Measurements from ENCODE around the gene KRTAP9-6.
"Not testable (repeated sequence)": the region's sequence is repeated elsewhere in the genome, so short reads cannot be mapped to it uniquely, and the experiment has no call there.

Gene KRTAP9-6

DNA sequence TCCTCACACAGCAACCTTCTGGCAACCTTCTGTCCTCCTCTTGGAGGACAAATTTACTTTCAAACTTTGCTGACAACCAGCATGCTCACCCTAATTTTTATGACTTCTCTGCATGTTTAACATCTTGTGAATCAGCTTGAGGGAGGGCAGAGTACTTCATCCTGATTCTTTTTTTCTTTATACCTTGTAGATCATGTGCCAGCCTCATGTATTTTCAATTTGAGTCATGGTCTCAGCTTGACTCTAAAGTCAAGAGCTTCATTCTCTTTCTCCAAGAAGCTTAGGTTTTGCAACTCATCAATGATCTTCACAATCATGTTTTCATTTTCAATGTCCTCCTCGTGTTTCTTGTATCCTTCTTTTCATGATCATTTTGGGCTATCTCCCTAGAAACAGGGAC lies 6.7 kb downstream of the KRTAP9-6 start:
- DNase-seq, result no peak

DNA sequence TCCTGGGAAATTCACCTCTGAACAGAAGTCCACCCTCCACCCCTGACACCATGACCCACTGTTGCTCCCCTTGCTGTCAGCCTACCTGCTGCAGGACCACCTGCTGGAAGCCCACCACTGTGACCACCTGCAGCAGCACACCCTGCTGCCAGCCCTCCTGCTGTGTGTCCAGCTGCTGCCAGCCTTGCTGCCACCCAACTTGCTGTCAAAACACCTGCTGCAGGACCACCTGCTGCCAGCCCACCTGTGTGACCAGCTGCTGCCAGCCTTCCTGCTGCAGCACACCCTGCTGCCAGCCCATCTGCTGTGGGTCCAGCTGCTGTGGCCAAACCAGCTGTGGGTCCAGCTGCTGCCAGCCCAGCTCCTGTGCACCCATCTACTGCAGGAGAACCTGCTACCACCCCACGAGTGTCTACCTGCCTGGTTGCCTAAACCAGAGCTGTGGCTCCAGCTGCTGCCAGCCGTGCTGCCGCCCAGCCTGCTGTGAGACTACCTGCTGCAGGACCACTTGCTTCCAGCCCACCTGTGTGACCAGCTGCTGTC lies 10.5 kb downstream of the KRTAP9-6 start, which contains the start of gene KRTAP9-7:
KRTAP9-7 (plus strand) TSS at position 51 of the 543 bp plus-strand sequence; CDS start at position 51, 0 bp downstream.
- not testable (repeated sequence) for DNase-seq

DNA sequence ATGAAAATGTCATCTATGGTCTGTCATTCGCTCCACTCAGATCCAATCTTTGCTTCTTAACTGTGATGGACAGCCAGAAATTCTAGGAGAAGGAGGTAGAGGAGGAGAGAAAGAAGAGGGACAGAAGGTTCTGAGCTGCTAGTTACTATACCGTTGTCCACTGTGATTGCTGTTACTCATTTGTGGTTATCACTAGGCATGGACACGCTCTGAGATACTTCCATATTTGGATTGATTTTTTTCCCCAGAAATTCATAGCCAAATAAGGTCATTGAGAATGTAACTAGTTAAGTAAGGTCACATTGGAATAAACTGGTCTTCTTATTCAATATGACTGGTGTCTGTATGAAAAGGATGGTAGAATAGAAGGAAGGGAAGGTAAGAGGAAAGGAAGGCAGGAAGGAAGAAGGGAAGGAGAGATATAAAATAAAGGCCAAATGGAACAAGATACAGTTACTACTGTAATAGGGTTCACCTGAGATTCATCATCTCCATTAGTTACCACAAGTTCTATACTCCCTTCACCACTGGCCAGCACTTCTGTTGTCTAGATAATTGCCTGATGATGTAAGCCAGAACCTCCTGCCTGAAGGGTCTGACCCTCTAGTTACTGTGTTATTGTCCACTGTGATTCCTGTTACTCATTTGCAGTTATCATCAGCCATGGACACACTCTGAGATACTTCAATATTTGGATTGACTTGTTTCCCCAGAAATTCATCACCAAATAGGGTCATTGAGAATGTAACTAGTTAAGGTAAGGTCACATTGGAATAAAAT lies 13.2 kb downstream of the KRTAP9-6 start:
- DNase-seq, result no peak

DNA sequence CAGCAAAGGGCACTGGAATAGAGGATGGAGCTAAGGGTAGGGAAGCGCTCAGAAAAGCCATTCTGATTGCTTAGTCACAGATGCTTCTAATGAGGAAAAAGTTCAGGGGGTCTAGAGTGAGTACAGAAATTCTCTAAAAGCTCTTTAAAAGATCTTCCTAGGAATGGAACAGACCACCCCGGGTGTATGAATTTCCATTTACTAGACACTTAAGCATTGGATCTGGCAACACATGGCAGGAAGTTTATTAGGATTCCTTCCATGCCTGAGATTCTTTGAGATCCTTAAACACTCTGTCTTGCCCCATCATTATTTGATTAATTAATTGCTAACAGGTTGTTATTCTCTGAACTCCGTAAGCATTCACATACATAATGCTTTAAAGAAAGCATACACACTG lies 18.9 kb downstream of the KRTAP9-6 start:
- DNase-seq, result no peak

DNA sequence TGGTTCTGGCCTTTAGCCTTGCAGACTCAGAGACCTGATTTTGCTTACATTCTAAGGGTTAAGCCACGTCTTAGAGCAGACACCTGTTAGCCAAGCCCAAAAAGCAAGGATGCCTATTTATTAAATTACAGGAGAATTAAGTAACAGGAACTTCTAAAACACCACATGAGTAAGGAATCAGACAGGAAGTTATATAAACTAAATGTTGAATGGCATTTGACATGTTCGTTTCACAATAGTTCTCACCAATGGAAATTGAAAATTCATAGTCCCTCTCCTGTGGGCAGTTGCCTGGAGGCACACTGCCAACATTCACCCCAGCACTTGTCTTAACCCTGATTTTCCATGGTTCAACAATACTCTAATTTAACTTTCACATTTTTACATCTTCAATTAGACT lies 19.4 kb downstream of the KRTAP9-6 start:
- no peak for DNase-seq

DNA sequence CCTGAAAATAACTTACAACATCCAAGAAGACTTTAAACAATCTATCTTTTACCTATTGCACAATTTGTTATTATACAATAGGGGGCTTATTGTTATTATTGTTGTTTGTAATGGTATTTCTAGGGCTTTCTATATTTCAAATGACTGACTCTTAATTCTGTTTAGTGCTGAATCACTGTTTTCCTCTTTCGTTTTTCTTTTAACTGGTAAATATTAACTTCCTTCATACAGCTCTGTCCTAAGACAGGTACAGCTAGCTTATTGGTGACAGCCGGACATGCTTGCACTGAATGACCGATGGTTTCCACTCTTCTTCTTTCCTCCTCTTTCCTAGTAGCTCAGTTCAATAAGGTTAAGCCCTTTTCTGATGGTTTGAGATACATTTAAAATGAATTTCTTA lies 21.9 kb downstream of the KRTAP9-6 start:
- DNase-seq, result no peak

DNA sequence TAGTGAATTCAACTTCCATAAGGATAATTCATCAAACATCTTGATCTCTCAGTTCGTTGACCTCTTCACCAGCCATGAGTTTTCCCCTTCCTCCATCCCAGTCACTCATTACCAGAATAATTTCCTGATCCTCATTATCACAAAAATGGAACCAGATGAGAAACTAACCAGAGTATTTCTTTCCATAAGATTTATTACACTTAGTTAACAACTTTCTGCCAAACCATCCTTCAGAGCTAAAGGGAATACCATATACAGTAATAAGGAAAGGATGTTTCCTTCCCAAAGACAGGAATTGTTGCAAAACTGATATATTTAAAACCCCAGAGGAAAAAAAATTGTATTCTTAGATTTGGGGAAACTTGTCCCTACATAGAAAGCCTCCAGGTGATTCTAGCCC lies 28.8 kb downstream of the KRTAP9-6 start:
- no peak for DNase-seq

DNA sequence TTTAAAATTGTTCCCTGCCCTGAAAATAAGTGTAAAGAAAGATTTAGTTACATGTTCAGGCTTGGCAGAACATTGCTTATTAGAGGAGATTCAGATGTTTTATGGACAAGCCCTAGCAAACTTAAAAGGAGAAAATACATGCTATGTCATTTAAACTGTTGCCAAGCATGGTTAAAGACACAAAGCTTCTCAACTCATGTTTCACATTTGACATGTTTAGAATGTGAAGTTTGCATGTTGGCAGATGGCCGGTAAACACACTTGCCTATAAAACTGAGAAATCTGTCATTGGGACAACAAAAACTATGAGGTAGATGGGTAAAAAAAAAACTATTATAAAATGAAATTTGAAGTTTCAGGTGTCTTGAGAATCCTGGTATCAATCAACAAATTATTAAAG lies 31.7 kb downstream of the KRTAP9-6 start:
- no peak for DNase-seq

DNA sequence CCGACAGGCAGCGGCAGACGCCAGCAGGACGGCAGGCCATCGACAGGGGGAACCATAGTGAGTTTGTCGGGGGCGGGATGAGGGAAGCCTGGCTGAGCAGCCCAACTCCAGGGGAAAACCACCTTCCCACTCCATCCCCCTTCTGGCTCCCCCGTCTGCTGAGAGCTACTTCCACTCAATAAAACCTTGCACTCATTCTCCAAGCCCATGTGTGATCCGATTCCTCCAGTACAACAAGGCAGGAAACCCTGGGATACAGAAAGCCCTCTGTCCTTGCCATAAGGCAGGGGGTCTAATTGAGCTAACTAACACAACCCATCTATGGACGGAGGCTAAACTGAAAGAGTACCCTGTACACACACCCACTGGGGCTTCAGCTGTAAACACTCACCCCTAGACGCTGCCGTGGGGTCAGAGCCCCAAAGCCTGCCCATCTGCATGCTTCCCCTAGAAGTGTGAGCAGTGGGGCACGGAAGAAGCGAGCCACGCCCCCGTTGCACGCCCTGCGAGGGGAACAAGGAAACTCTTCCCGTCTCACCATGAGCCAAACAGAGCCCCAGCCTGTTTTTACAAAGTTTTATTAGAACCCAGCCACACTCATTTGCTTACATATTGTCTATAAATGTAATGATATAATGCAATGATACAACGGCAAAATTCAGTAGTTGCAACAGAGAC lies 33.4 kb downstream of the KRTAP9-6 start:
- DNase-seq, result no peak

DNA sequence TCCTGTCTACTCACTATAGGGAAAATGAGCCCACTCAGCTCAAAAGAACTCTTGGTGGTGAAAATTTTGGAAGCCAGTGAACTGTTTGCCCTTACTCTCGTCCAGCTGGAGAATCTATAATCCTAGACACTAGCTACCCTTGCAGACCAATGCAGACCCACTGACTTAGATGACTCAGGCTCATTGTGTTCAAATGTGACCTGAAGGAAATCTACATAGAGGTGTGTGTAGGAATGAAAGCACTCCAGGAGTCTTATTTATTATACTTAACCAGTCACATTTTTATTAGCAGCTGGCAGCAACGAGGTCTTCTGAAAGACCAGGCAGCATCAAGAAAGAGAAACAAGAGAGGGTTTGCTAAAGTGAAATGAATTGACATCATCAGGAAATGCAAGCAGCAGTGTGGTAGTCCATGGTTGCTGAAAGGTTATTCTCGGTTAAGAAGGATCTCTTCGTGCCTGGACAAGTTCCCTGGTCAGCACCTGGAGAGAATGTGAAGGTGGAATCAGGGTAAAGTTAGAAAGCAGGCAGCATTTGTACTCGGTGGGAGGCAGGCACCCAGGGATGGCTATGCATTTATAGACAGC lies 36.1 kb downstream of the KRTAP9-6 start:
- no peak for DNase-seq

DNA sequence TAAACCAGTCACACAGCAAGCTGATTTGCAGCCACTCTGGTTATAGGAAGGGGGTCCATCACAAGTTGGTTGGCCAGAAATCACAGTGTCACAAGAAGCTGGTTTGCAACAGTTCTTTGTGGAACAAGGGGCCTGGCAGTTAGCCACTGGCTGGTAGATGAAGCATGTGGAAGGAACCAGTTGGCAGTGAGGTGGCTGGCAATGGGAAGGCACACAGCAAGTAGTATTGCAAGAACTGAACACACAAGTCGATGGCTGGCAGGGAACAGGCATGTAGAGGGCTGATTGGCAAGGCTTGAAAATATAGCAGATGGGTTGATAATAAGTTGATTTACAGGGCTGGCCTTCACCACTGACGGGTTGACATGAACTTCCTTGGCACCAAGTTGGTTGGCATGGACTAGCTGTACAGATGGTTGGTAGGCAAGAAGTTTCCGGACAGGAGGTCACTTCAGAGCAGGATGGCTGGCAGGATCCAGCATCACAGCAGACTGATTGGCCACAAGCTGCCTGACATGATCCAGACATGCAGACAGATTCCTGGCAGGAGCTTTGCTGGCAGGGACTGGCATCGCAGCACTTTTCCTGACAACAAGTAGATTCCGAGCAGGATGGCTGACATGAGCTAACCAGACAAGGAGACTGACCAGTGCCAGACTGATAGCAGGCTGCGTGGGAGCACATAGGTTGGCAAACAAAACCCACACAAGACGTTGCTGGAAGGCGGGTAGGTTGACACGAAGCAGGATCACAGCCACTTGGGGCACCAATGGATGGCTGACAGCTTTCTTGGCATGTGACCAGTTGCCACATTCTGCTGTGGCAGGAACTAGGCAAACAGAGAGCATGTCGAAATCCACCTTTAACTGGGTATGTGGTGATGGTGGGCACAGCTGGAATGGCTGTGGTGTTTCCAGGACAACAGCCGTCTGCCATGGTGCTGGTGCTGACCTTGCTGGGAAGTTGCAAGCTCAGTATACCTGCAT lies 37.0 kb downstream of the KRTAP9-6 start, which contains the start of gene KRTAP29-1:
KRTAP29-1 (minus strand) TSS at position 936 of the 986 bp plus-strand sequence; CDS start at position 936, 0 bp downstream.
- no peak for DNase-seq

DNA sequence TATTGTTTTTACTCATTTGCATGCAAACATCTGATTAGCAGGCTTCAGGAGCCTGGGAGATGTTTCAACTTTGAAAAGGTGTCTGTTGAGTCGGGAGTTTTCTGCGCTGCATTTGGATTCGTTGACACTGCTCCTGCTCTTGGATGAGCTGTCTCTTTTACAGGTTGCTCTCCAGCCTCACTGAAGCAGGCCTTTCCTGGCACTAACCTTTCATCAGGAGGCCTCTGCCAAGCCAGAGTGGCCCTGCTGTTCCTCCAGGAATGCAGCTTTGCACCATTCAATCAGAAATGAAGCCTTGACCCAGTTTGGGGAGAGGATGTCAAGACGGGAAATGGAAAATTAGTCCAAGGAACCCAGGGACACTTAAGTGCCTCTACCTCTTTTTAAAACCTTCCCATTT lies 37.8 kb downstream of the KRTAP9-6 start:
- no peak for DNase-seq

DNA sequence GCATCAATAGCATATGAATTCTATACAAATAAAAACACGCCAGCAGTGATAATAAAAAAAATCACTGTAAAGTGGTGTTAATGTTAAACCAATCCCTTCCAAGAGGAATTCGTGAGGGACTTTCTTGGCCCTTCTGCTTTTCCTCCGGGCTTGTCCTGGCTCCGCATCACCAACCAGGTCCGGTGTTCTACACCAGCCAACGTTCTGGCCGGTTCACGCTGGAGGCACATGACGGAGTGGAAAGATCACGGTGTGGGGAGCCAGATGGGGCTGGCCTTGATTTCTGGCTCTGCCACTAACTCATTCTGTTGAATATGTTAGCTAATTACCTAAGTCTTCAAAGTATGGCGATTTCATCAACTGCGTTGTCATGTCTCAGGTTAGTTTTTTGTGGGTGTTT lies 38.9 kb downstream of the KRTAP9-6 start:
- no peak for DNase-seq

DNA sequence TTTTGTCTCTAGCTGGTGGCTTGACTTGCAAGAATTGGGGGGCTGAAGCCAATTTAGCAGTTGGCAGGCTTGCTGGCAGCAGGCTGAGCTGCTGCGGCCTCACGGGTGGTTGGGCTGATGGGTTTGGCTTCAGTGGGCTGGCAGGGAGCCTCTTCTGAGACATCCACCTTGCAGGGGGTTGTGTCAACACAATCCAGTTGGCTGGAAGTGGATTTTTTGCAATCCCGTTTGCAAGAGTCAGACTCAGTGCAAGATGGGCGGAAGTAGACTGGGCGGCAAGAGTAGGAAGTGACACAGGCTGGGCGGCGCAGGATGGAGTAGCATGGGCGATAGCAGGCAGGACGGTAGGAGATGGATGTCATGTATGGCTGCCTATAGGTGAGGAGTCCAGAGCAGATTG lies 42.5 kb downstream of the KRTAP9-6 start:
- no peak for DNase-seq

DNA sequence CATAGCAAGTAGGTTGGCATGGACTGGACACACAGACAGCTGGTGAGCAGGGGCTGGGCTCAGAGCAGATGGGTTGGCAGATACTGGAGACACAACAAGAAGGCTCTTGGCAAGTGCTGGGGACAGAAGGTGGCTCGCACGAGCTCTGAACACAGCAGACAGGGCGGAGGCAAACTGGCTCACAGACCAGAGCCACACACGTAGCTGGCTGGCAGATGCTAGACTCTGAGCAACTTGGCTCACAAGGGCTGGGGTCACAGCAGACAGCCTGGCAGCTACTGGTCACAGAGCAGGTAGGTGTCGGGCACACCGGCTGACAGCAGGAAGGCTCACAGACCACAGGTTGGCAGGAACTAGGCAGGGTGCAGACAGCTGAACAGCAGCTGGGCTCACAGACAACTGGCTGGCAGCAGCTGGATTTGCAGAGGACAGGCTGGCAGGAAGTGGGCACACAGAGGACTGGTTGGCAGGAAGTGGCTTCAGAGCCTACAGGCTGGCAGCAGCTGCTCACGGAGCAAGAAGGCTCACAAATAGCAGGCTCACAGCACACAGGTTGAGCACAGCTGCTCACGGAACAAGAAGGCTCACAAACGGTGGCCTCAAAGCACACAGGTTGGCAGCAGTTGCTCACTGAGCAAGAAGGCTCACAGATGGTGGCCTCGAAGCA lies 43.2 kb downstream of the KRTAP9-6 start:
- DNase-seq, result peak; percentile 68

DNA sequence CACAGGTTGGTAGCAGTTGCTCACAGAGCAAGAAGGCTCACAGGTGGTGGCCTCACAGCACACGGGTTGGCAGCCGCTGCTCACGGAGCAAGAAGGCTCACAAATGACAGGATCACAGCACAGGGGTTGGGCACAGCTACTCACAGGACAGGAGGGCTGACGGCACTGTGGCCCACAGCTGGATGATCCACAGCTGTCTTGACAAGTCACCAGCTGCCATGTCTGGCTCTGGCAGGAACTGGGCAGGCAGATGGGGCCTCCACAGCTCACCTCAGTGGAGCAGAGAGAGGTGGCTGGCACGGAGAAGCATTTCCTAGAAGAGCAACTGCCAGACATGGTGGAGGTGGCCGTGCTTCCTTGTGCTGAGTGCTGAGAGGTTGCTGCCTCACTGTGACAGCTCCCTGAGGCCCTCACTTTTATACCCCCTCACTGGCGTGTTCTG lies 43.8 kb downstream of the KRTAP9-6 start, which contains the start of gene KRTAP16-1:
KRTAP16-1 (minus strand) TSS at position 392 of the 442 bp plus-strand sequence; CDS start at position 336, 56 bp downstream.
- DNase-seq, result peak; percentile 67

DNA sequence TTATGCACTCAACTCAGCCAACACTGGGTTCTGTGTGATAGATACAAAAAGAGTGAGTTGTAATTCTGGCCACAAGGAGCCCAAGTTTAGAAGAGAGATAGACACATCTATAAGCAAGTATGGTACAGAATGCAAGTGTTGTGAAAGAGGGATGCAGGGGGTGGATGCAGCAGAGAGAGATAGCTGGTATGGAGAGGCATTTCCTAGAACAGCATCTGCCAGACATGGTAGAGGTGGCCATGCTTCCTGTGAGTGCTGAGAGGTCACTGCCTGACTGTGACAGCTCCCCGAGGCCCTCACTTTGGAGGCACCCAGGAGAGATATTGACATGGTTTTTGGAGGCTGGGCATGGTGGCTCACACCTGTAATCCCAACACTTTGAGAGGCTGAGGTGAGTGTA lies 45.9 kb downstream of the KRTAP9-6 start:
- DNase-seq, result no peak

DNA sequence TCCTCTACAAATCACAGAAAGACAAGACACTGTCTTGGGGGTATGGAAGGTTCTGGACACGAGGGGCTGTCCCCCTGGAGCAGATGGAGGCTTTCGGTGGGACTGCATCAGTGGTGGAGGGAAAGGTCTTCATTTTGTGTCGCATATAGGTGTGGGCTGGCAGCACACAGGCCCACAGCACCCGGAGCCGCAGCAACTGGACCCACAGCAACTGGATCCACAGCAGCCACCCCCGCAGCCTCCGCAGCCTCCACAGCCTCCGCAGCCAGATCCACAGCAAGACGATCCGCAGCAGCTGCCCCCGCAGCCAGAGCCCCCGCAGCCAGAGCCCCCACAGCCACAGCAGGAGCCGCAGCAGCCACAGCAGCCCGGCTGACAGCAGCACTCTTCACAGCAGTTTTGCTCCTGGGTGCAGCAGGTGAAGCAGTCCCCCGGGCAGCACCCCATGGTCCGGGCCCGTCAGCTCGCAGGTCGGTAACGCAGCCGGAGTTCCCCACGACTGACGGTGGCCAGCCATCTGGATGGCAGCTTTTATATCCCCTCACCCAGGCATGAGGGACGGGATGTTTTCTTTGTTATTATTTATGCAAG lies 50.1 kb downstream of the KRTAP9-6 start, which contains the start of gene KRTAP17-1:
KRTAP17-1 (minus strand) TSS at position 507 of the 591 bp plus-strand sequence; CDS start at position 447, 60 bp downstream.
- no peak for DNase-seq

Data from activated CD8-positive, alpha-beta memory T cell treated with anti-CD3 and anti-CD28 coated beads, Interleukin-2, amount 50 U/mL, for 48 hours (primary cell).